Measurements from ENCODE around the gene ANKH.

The ANKH gene

DNA sequence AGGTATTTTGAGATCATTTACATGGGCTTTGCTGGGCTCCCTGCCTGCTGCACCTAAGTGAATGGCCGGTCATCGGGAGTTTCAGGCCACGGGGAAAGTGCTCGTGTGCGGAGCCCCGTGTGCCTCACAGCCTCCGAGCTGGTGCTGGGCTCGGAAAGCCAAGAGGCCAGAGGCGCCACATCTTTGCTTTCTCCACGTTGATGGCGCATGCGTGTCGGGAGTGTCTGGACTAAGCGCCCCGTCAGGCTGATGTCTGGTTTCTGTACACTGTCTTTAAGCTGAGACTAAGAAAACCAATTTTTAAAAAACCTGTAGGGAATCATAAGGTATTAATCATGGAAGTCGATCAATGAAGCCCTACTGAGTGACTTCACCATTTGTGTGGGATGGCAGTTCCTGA lies 137.9 kb downstream of the ANKH start:
- Mint-ChIP-seq H3K36me3 (peaks cover 2% of the 10 kb centered on the region), H3K9me3 (ENCODE audit: low read depth) (no peaks in the 10 kb centered on the region), H3K4me3 (no peak overlapping the region), H3K27me3 (no peaks in the 10 kb centered on the region), H3K4me1 (ENCODE audit: low read depth) (peaks cover 2% of the 10 kb centered on the region), H3K27ac (no peak overlapping the region)

DNA sequence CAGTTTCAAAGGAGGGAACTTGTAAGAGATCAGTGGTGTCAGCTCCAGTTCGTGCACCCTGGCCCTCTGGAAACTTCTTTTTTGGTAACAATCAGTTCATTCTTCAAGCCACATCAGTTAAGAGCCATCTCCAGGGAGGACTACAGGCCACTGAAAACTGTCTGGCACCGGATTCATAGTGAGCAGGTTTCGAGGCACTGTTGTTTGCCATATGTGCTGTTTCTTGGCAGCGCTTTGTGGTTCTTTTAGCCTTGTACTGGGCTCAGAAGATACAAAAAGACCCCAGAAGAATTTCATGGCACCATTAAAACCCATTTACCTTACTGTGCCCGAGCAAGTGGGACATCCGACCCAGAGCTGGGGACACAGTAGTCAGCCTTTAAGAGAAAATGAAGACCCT lies 138.6 kb downstream of the ANKH start:
- Mint-ChIP-seq H3K9me3 (ENCODE audit: low read depth) (no peaks in the 10 kb centered on the region), H3K4me3 (no peak overlapping the region), H3K36me3 (peaks cover 2% of the 10 kb centered on the region), H3K27ac (no peak overlapping the region), H3K4me1 (ENCODE audit: low read depth) (peaks cover 2% of the 10 kb centered on the region), H3K27me3 (no peaks in the 10 kb centered on the region)

DNA sequence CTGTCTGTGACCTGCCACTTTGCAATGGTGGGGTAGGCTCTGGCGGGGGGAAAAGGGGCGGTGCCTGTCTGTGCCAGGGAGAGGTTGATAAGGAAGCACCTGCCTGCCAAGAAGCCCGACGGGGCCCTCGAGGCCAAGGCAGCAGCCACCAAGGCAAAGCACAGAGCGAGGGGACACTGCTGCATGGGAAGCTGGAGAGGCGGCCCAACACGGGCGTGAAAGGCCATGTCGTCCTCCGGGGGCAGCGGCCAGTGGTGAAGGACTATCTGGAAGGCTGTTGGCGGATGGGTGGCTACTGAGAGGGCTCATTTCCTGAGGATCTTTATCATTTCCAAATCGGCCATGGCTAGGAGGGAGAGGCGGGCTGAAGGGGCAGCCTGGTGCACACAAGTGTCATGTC lies 140.7 kb downstream of the ANKH start:
- Mint-ChIP-seq H3K36me3 (peaks cover 4% of the 10 kb centered on the region), H3K9me3 (ENCODE audit: low read depth) (no peaks in the 10 kb centered on the region), H3K4me3 (no peak overlapping the region), H3K27me3 (no peaks in the 10 kb centered on the region), H3K27ac (peak overlapping the region; percentile 66), H3K4me1 (ENCODE audit: low read depth) (peaks cover 8% of the 10 kb centered on the region)

DNA sequence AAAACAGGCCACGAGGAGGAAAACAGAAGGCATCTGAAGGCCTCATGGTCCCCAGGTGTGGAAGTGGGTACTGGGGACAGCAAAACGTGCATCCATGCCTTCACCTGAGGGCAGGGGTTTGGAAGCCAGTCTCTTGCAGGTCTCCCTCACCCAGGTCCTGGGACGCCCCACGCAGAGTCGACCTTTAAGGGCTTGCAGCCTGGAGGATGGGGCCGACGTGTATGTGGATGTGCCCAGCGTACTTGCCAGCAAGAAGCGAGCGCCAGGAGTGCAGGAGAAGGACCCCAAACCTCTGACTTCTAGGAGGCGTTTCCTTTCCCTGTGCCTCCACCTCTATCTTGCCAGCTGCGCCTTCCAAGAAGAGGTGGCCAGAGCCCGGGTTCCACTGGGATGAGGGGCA lies 141.1 kb downstream of the ANKH start:
- peaks cover 8% of the 10 kb centered on the region for H3K4me1 Mint-ChIP-seq (ENCODE audit: low read depth)
- no peaks in the 10 kb centered on the region for H3K9me3 Mint-ChIP-seq (ENCODE audit: low read depth)
- H3K27ac Mint-ChIP-seq, result no peak overlapping the region
- H3K36me3 Mint-ChIP-seq, result peaks cover 5% of the 10 kb centered on the region
- no peak overlapping the region for H3K4me3 Mint-ChIP-seq
- no peaks in the 10 kb centered on the region for H3K27me3 Mint-ChIP-seq

DNA sequence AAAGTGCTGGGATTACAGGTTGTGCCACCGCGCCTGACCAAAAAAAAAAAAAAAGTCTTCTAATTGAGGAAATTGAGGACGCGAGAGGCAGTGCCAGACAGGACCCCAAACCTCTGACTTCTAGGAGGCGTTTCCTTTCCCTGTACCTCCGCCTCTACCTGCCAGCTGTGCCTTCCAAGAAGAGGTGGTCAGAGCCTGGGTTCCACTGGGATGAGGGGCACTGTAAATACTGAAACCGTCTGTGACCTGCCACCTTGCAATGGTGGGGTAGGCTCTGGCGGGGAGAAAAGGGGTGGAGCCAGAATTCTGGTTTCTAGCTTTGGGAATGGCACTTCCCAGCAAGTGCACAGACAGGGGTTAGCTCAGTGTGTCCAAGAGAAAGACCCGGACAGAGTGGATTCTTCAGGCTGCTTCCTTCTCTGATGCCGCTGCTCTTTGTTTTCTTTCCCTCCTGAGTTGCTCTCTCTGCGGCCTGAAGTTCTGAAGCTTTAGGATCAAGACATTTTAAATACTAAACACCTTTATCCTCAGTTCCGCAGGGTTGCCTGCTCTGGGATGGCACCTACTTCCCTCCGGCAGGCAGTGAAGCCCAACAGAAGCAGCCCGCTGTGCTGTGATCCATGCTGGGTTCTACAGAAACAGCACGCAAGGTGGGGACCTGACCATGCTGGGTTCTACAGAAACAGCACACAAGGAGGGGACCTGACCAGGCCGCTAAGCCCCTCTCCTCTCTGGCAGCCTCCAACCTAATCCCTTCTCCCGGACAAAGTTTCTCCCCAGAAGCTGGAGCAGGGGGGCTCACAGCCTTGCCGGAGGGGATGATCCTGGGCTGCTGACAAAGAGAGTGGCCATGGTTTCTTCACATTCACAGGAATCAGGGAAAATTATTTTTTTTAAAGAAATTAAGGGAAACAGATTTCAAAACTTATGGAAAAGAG lies 141.9 kb downstream of the ANKH start:
- Mint-ChIP-seq H3K4me3 (no peak overlapping the region), H3K9me3 (ENCODE audit: low read depth) (no peaks in the 10 kb centered on the region), H3K36me3 (peaks cover 9% of the 10 kb centered on the region), H3K27me3 (no peaks in the 10 kb centered on the region), H3K4me1 (ENCODE audit: low read depth) (peaks cover 8% of the 10 kb centered on the region), H3K27ac (no peak overlapping the region)

DNA sequence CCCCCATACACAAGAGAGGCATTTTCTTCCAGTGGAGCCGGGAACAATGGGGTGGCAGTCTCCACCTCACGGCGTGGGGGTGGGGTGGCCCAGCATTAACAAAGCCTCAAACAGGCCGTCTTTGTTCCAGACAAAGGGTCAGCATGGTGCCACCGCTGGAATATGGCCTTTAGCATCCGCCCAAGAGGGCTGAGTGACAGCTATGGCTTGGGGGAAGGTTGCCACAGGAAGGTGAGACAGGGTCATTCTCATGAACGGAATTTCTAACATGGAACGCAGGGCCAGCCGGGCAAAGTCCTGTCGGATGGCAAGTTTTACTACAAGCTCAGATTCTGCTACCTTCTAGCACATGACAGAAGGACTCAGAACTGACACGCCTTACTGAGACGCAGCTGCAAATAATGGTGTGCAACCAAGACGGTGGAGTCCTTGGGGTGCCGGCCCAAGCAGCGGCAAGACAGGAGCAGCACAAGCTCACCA lies 143.1 kb downstream of the ANKH start:
- no peak overlapping the region for H3K4me3 Mint-ChIP-seq
- H3K36me3 Mint-ChIP-seq, result peaks cover 10% of the 10 kb centered on the region
- no peak overlapping the region for H3K27ac Mint-ChIP-seq
- H3K27me3 Mint-ChIP-seq, result no peaks in the 10 kb centered on the region
- no peaks in the 10 kb centered on the region for H3K9me3 Mint-ChIP-seq (ENCODE audit: low read depth)
- peaks cover 12% of the 10 kb centered on the region for H3K4me1 Mint-ChIP-seq (ENCODE audit: low read depth)

DNA sequence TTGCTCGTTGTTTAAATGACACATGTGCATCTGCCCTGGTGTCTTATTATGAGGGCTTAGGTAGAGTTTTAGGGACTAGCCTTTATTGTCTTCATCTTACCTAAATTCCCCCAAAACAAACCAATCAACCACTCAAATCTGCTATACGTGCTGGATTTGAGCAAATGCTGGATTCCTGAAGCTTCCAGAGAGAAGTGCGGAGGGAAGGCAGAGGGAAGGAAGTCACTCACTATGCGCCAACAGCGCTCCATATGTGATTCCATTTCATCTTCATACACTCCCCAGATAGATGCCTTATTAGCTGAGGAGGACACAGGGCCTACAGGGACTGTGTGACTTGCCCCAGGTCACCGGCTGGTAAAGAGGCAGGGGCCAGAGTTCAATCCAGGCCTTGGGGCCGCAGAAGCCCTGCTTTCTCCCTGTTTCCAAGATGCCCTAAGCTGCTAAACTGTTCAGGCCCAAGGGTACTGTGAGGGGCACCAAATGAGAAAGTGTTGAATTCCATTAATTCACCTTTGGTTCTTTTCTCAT lies 143.6 kb downstream of the ANKH start:
- H3K4me1 Mint-ChIP-seq (ENCODE audit: low read depth), result peaks cover 14% of the 10 kb centered on the region
- no peaks in the 10 kb centered on the region for H3K9me3 Mint-ChIP-seq (ENCODE audit: low read depth)
- H3K27me3 Mint-ChIP-seq, result no peaks in the 10 kb centered on the region
- no peak overlapping the region for H3K4me3 Mint-ChIP-seq
- peaks cover 10% of the 10 kb centered on the region for H3K36me3 Mint-ChIP-seq
- H3K27ac Mint-ChIP-seq, result no peak overlapping the region

DNA sequence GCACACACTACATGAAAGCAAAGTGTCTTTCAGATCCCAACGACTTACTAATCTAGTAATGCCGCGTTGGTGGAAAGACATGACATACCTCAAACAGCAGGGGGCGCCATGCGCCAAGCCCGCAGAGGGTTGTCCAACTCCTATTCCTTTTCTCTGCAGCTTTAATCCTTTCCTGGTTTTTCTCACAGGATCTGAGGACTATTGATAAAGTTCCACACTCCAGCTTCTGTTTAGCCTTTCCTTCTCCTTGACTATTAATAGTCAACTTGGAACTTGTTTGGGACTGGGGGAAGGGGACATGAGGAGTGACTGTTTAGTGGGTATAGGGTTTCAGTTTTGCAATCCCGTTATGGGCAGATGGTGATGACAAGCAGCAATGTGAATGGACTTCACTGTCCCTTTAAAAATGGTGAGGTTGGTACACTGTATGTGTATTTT lies 144.1 kb downstream of the ANKH start:
- Mint-ChIP-seq H3K4me3 (no peak overlapping the region), H3K4me1 (ENCODE audit: low read depth) (peaks cover 19% of the 10 kb centered on the region), H3K27ac (no peak overlapping the region), H3K9me3 (ENCODE audit: low read depth) (no peaks in the 10 kb centered on the region), H3K36me3 (peaks cover 15% of the 10 kb centered on the region), H3K27me3 (no peaks in the 10 kb centered on the region)

DNA sequence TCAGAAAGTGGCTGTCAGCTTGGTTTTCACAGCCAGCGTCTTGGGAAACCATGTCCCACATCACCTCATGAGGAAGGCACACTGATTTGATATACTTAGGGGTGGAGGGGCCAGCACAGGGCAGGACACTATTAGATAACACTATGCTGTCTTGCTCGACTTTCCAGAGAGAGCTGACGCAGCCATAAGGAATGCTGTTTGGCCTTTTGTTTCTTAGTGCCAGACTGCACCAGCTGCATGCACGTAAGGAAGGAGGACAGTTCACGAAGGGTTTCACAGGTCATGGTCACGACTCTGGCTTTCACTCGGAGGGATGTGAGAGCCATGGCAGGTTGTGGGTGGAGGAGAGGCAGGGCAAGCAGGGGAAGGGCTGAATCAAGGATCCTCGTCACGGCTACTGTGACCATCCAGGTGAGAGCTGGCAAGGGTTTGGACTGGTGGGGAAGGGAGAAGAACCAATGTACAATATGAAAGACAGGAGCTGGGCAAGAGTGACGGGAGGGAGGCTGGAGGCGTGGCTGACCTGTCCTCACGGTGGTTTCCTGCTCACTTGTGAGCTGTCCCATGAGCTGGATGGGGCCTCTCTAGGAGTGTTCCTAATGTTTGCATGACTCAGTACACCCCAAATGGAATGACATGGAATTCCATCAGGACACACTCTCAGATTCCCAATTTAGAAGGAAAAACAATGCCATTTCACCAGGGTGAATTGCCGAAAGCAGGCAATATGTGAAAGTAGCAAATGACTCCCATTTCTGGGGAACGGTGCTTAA lies 145.3 kb downstream of the ANKH start:
- H3K4me1 Mint-ChIP-seq (ENCODE audit: low read depth), result peaks cover 26% of the 10 kb centered on the region
- peaks cover 16% of the 10 kb centered on the region for H3K36me3 Mint-ChIP-seq
- no peak overlapping the region for H3K27ac Mint-ChIP-seq
- no peaks in the 10 kb centered on the region for H3K27me3 Mint-ChIP-seq
- no peak overlapping the region for H3K4me3 Mint-ChIP-seq
- no peaks in the 10 kb centered on the region for H3K9me3 Mint-ChIP-seq (ENCODE audit: low read depth)

DNA sequence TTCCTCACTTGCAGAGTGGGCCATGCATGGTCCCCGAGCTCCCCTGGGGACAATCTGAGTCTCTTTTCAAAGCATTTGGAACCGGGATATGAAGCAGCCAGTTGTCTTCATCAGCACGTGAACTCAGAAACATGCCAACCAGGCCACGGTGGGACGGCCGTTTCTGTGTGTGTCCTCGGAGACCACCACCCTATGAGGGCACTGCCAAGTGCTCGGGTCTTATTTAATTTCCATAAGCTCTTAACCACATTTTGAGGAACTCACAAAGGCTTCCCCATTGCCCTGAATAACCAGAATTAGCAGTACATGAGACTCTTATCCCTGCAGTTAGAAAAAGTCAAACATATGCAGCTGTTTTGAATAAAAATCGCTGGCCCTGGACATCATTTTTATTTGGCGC lies 146.9 kb downstream of the ANKH start:
- Mint-ChIP-seq H3K27ac (no peak overlapping the region), H3K9me3 (ENCODE audit: low read depth) (no peaks in the 10 kb centered on the region), H3K4me3 (no peak overlapping the region), H3K27me3 (no peaks in the 10 kb centered on the region), H3K4me1 (ENCODE audit: low read depth) (peaks cover 41% of the 10 kb centered on the region), H3K36me3 (peaks cover 16% of the 10 kb centered on the region)

DNA sequence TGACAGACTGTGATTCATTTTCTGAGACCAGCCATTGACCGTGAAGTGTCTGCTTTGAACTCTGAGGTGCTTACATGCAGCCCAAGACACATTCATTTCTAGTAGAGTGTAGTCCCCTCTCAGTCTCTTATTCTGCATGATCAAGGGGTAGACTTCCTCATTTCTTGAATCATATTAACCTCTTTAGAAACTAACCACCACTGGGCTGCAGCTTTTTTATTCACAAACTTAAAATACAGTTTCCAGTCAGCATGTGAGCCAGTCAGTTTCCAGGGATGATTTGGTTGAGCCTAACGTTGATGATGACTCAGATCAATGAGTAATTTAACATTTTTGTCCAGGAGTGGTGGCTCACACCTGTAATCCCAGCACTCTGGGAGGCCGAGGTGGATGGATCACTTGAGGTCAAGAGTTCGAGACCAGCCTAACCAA lies 147.9 kb downstream of the ANKH start:
- no peaks in the 10 kb centered on the region for H3K27me3 Mint-ChIP-seq
- H3K9me3 Mint-ChIP-seq (ENCODE audit: low read depth), result no peaks in the 10 kb centered on the region
- no peak overlapping the region for H3K27ac Mint-ChIP-seq
- H3K4me1 Mint-ChIP-seq (ENCODE audit: low read depth), result peaks cover 49% of the 10 kb centered on the region
- no peak overlapping the region for H3K4me3 Mint-ChIP-seq
- H3K36me3 Mint-ChIP-seq, result peaks cover 17% of the 10 kb centered on the region

DNA sequence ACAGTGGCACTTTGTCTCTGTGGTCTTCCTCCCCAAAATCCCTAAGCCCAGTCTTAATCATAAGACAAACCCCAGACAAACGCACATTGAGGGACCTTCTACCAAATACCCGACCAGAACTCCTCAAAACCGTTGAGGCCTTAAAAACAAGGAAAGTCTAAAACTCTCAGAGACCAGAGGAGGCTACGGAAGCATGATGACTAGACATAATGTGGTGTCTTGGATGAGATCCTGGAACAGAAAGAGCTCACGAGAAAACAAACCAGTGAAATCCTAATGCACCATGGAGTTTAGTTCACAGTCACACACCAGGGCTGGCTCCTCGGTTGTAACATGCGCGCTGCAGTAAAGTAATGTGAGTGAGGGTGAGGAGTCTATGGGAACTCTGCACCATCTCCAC lies 148.7 kb downstream of the ANKH start:
- no peaks in the 10 kb centered on the region for H3K9me3 Mint-ChIP-seq (ENCODE audit: low read depth)
- peaks cover 17% of the 10 kb centered on the region for H3K36me3 Mint-ChIP-seq
- no peak overlapping the region for H3K4me3 Mint-ChIP-seq
- no peak overlapping the region for H3K27ac Mint-ChIP-seq
- no peaks in the 10 kb centered on the region for H3K27me3 Mint-ChIP-seq
- H3K4me1 Mint-ChIP-seq (ENCODE audit: low read depth), result peaks cover 52% of the 10 kb centered on the region

DNA sequence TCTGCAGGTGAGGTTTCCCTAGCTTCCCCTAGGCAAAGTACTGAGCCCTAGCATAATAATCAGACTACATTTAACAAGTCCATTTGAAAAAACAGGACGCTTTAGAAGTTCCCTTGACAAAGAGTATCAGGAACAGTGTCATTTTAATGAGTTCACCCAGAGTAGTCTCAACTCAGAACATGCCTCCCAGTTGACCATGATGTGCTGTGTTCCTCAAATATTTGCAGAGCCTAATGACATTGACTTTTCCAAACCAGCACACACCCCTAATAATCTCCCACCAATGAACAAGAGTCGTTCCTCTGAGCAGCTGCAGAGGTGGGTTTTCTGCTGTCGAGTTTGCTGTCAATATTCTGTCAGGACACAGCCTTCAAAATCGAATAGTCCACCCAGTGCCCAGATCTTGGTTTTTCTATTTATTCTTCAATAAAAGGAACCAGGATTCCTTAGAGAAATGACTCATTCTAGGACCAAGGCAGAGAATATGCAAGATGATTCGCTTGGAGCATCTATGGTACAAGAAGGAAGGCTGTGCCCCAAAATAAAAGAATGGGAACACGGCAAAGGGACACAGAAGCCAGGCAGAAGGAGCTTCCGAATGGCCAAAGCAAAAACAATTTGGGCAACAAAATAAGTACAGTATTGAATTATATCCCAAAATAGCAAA lies 149.5 kb downstream of the ANKH start:
- Mint-ChIP-seq H3K27me3 (no peaks in the 10 kb centered on the region), H3K36me3 (peaks cover 19% of the 10 kb centered on the region), H3K4me1 (ENCODE audit: low read depth) (peaks cover 50% of the 10 kb centered on the region), H3K9me3 (ENCODE audit: low read depth) (no peaks in the 10 kb centered on the region), H3K27ac (no peak overlapping the region), H3K4me3 (no peak overlapping the region)

DNA sequence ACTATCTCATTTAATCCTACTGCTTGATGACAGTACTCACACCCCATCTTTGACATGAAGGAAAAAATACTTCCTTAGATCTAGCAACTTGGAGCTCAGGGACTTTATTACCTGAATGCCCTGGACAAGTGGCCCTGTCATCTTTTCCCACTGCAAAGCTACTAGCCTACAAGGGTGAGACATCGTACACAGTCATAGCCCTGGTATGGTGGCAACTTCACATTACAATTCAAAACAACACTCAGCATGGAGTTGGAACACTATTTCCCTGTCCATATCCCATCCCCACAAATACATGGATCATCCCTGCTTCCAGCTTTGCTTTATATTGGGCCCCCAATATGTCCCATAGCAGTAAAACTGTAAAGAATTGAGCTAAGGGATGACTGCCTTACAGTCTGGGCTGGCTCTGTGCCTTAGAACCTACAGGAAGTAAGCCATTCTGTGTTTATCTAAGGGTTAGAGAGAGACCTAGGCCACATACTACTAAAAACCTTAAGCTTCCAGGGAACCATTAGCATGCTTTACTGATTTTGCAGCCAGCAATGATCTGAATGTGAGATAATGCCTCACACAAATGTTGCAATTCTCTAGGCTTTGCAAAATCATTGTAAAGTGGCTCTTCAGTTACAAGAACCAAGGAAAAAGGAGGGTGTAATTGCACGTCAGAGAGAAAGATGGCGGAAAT lies 151.2 kb downstream of the ANKH start:
- Mint-ChIP-seq H3K4me1 (ENCODE audit: low read depth) (peaks cover 47% of the 10 kb centered on the region), H3K4me3 (no peak overlapping the region), H3K27ac (no peak overlapping the region), H3K27me3 (no peaks in the 10 kb centered on the region), H3K9me3 (ENCODE audit: low read depth) (no peaks in the 10 kb centered on the region), H3K36me3 (peaks cover 15% of the 10 kb centered on the region)
